Astrocyte (in vitro differentiated cells and primary cell): Measurements from ENCODE around the gene RCCD1. TPM values are rescaled to one million over a fixed set of nuclear protein-coding genes. Genes with fewer than 3 reads are reported as not detected.

Experiments
- DNase-seq: peaks from one replicate; pipeline ENCODE4 v3.0.0-alpha.2; 2010; ENCODE audit warnings: low read depth
- FAIRE-seq: peaks from 2 replicates; lab custom pipeline; 2011; peaks lifted over from hg19 to GRCh38; lab: Jason Lieb, UNC
- H2AFZ ChIP-seq: 2 replicates; pipeline ENCODE4 v1.6.0; 2012; ENCODE audit warnings: low read depth, low read length, inconsistent platforms
- H3K27ac ChIP-seq: 2 replicates; pipeline ENCODE4 v1.5.1; 2011; ENCODE audit warnings: low read depth, low read length, inconsistent platforms
- H3K27me3 ChIP-seq: 2 replicates; pipeline ENCODE4 v1.6.0; 2011; ENCODE audit warnings: low read length, inconsistent platforms; ENCODE audit not compliant: insufficient read depth
- H3K36me3 ChIP-seq: 2 replicates; pipeline ENCODE4 v1.5.1; 2011; ENCODE audit warnings: low read length, inconsistent platforms; ENCODE audit not compliant: insufficient read depth
- H3K4me1 ChIP-seq: 2 replicates; pipeline ENCODE4 v1.5.1; 2011; ENCODE audit warnings: low read length, inconsistent platforms; ENCODE audit not compliant: insufficient read depth
- H3K4me2 ChIP-seq: 2 replicates; pipeline ENCODE4 v1.6.0; 2012; ENCODE audit warnings: low read length, inconsistent platforms
- H3K4me3 ChIP-seq: 2 replicates; pipeline ENCODE4 v1.5.1; 2011; ENCODE audit warnings: low read depth, mild to moderate bottlenecking, low read length, inconsistent platforms; ENCODE audit not compliant: insufficient read depth
- H3K79me2 ChIP-seq: 2 replicates; pipeline ENCODE4 v1.6.0; 2012; ENCODE audit warnings: mild to moderate bottlenecking, low read length, inconsistent platforms; ENCODE audit not compliant: insufficient read depth
- H3K9ac ChIP-seq: 2 replicates; pipeline ENCODE4 v1.6.0; 2012; ENCODE audit warnings: mild to moderate bottlenecking, low read length, inconsistent platforms
- H3K9me3 ChIP-seq: 2 replicates; pipeline ENCODE4 v1.5.1; 2012; ENCODE audit warnings: low read depth, mild to moderate bottlenecking, low read length, inconsistent platforms; ENCODE audit not compliant: insufficient read depth
- H4K20me1 ChIP-seq: 2 replicates; pipeline ENCODE4 v1.6.0; 2012; ENCODE audit warnings: low read length, inconsistent platforms; ENCODE audit not compliant: insufficient read depth
- H3K27ac Mint-ChIP-seq: one replicate; pipeline ENCODE4 v1.8.0; 2021; ENCODE audit warnings: mild to moderate bottlenecking, mixed read lengths; ENCODE audit not compliant: unreplicated experiment
- H3K27me3 Mint-ChIP-seq: one replicate; pipeline ENCODE4 v1.8.0; 2021; ENCODE audit warnings: low read depth, mixed read lengths; ENCODE audit not compliant: unreplicated experiment
- H3K36me3 Mint-ChIP-seq: one replicate; pipeline ENCODE4 v1.8.0; 2021; ENCODE audit warnings: low read depth, mixed read lengths; ENCODE audit not compliant: unreplicated experiment
- H3K4me1 Mint-ChIP-seq: one replicate; pipeline ENCODE4 v1.8.0; 2021; ENCODE audit warnings: low read depth, mixed read lengths; ENCODE audit not compliant: unreplicated experiment
- H3K4me3 Mint-ChIP-seq: one replicate; pipeline ENCODE4 v1.8.0; 2021; ENCODE audit warnings: mild to moderate bottlenecking, moderate library complexity, mixed read lengths; ENCODE audit not compliant: unreplicated experiment
- H3K9me3 Mint-ChIP-seq: one replicate; pipeline ENCODE4 v1.8.0; 2021; ENCODE audit warnings: mild to moderate bottlenecking, mixed read lengths; ENCODE audit not compliant: unreplicated experiment
- EZH2 ChIP-seq: IDR thresholded peaks from 2 replicates; pipeline ENCODE4 v1.6.1; 2012; ENCODE audit warnings: mild to moderate bottlenecking, low read length, inconsistent platforms; ENCODE audit not compliant: insufficient read depth
- total RNA-seq: library from RNA; stranded (reverse); gene quantifications from 2 replicates; pipeline ENCODE4 v1.2.1, GENCODE V29; 2021
- TF ChIP-seq, protein P1 (sequence below): IDR thresholded peaks from 2 replicates; pipeline ENCODE4 v1.5.1; 2011; ENCODE audit warnings: low read depth, mild to moderate bottlenecking, inconsistent platforms, low read length, moderate library complexity; ENCODE audit not compliant: insufficient read depth

Gene RCCD1
- total RNA-seq, 1 donor from 2014 or later: 6.8 TPM

DNA sequence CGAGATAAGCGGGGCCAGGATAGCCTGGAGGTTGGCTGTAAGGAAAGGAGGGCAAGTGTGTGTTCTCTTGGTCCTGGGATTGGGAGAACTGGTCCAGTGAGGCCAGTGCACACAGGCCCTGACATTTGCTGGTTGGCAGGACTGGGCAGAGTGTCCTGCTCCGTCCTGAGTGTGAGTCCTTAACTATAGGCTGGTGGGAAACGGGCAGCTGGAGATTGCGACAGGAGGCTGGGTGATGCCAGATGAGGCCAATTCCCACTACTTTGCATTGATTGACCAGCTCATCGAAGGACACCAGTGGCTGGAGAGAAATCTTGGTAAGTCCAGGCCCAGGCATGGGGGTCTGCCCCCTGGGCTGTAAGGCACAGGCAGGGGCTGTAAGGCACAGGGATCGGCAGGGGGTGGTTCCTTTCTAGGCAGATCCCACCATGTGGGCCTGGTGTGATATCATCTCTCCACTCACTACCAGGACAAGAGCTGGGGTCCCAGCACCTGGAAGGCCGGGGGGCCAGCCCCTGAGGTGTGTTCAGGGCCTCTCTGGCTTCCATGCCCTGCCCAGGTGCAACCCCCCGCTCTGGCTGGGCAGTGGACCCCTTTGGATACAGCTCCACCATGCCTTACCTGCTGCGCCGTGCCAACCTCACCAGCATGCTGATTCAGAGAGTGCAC, 48.4 kb upstream of the RCCD1 start:
- H3K4me3 Mint-ChIP-seq: peak overlapping the region; percentile 64
- Histone ChIP-seq H3K4me3 (no peak overlapping the region), H2AFZ (no peak overlapping the region), H3K27me3 (no peaks in the 10 kb centered on the region), H3K36me3 (no peaks in the 10 kb centered on the region), H3K9ac (no peak overlapping the region), H3K27ac (no peak overlapping the region), H3K79me2 (no peaks in the 10 kb centered on the region), H3K4me2 (no peak overlapping the region), H3K9me3 (no peaks in the 10 kb centered on the region), H3K4me1 (peaks cover 13% of the 10 kb centered on the region), H4K20me1 (no peaks in the 10 kb centered on the region)
- H3K9me3 Mint-ChIP-seq: no peaks in the 10 kb centered on the region
- H3K27ac Mint-ChIP-seq: no peak overlapping the region
- peaks cover 15% of the 10 kb centered on the region for H3K27me3 Mint-ChIP-seq
- DNase-seq (no peak), FAIRE-seq (no peak)
- TF ChIP-seq EZH2: no peak
- TF ChIP-seq, protein P1, sequence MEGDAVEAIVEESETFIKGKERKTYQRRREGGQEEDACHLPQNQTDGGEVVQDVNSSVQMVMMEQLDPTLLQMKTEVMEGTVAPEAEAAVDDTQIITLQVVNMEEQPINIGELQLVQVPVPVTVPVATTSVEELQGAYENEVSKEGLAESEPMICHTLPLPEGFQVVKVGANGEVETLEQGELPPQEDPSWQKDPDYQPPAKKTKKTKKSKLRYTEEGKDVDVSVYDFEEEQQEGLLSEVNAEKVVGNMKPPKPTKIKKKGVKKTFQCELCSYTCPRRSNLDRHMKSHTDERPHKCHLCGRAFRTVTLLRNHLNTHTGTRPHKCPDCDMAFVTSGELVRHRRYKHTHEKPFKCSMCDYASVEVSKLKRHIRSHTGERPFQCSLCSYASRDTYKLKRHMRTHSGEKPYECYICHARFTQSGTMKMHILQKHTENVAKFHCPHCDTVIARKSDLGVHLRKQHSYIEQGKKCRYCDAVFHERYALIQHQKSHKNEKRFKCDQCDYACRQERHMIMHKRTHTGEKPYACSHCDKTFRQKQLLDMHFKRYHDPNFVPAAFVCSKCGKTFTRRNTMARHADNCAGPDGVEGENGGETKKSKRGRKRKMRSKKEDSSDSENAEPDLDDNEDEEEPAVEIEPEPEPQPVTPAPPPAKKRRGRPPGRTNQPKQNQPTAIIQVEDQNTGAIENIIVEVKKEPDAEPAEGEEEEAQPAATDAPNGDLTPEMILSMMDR: no peak
- H3K36me3 Mint-ChIP-seq: peaks cover 18% of the 10 kb centered on the region
- H3K4me1 Mint-ChIP-seq: peaks cover 2% of the 10 kb centered on the region

DNA sequence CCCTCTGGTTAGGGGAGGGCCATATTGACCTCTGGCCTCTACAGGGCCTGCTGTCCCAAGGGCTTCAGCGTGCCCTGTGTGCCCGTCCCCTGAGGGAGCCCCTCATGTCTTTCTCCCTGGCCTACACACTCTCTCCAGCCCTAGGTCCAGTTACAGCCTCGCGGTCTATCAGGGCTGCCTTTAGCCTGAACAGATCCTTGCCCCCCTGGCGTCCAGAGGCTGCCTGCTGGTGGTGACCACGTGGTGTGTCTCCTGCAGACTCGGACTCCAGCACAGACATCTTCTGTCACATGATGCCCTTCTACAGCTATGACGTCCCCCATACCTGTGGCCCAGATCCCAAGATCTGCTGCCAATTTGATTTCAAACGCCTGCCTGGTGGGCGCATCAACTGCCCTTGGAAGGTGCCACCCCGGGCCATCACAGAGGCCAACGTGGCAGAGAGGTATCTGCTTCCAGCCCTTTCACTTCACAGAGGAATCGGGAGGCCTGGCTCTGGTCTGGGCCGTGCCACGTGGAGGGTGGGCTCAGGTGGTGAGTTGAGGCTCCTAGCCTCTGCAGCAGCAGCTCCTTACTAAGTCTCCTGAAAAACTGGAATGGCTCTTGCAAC, 47.5 kb upstream of the RCCD1 start:
- Histone ChIP-seq H2AFZ (no peak overlapping the region), H3K79me2 (no peaks in the 10 kb centered on the region), H3K4me1 (peaks cover 9% of the 10 kb centered on the region), H3K36me3 (no peaks in the 10 kb centered on the region), H3K4me2 (no peak overlapping the region), H3K9ac (no peak overlapping the region), H3K9me3 (no peaks in the 10 kb centered on the region), H3K27me3 (no peaks in the 10 kb centered on the region), H3K4me3 (no peak overlapping the region), H4K20me1 (no peaks in the 10 kb centered on the region), H3K27ac (no peak overlapping the region)
- Mint-ChIP-seq H3K4me3 (no peak overlapping the region), H3K4me1 (peaks cover under 1% of the 10 kb centered on the region), H3K27ac (no peak overlapping the region), H3K9me3 (no peaks in the 10 kb centered on the region), H3K36me3 (peaks cover 18% of the 10 kb centered on the region), H3K27me3 (peaks cover 15% of the 10 kb centered on the region)
- TF ChIP-seq, protein P1: no peak
- TF ChIP-seq EZH2: no peak
- no peak for DNase-seq
- no peak for FAIRE-seq
